ENCODE results near the gene TRMT1L. TPM values are rescaled to one million over a fixed set of nuclear protein-coding genes. Genes with fewer than 3 reads are reported as not detected.

TRMT1L gene
- total and polyA plus RNA-seq, 10 of the 15 experiments (the other 5 are each of a cell fraction or from before 2014, with no cell fraction given) = 3.5 to 35.2 (median 16.9) TPM

- H3K9me3 ChIP-seq (replicated peaks; ENCODE audit: control insufficient read depth, insufficient read depth, low read length) = no peaks in the 10 kb centered on the region; the same call in 1 of the 3 replicates
- BruUV-seq (replicated peaks) = no TSS peak
Measured at GRCh38 chr1:185105121-185105520, 51.6 kb downstream of the TRMT1L start.

More at GRCh38 chr1:185105121-185105520, 51.6 kb downstream of the TRMT1L start:
- TF ChIP-seq ZNF384 (IDR thresholded peaks at IDR 0.05; ENCODE audit: borderline replicate concordance, low read depth, low read length) (no peak), SREBF2 (IDR thresholded peaks at IDR 0.05; ENCODE audit: low read length) (no peak), RB1 (IDR thresholded peaks at IDR 0.05; ENCODE audit: borderline replicate concordance) (no peak), EED (IDR thresholded peaks at IDR 0.05; ENCODE audit: low read depth) (no peak), TAF1 (IDR thresholded peaks at IDR 0.05; ENCODE audit: borderline replicate concordance, low read depth, low read length) (no peak), JUND (IDR thresholded peaks at IDR 0.05; ENCODE audit: low read depth, low read length) (no peak), TBL1XR1 (IDR thresholded peaks at IDR 0.05; ENCODE audit: low read depth, low read length) (no peak), BCL3 (IDR thresholded peaks at IDR 0.05; ENCODE audit: borderline replicate concordance, insufficient read depth, low read depth, low read length, poor library complexity, severe bottlenecking) (no peak), SUPT20H (IDR thresholded peaks at IDR 0.05; ENCODE audit: borderline replicate concordance, control insufficient read depth, low read depth, low read length) (no peak), STAT3 (IDR thresholded peaks at IDR 0.05; ENCODE audit: low read depth, low read length) (no peak), FOXK2 (IDR thresholded peaks at IDR 0.05) (no peak), CEBPB (IDR thresholded peaks at IDR 0.05; ENCODE audit: borderline replicate concordance in 1 of 2, low read depth in 2 of 2, low read length in 2 of 2) (no peak), NR2C2 (IDR thresholded peaks at IDR 0.05; ENCODE audit: borderline replicate concordance, control insufficient read depth, insufficient read length, low read depth) (no peak), IRF5 (IDR thresholded peaks at IDR 0.05; ENCODE audit: borderline replicate concordance) (no peak), USF1 (IDR thresholded peaks at IDR 0.05; ENCODE audit: borderline replicate concordance, extremely low read length, insufficient read depth, low read depth, low read length) (no peak), HDAC2 (IDR thresholded peaks at IDR 0.05) (no peak), ATF7 (IDR thresholded peaks at IDR 0.05; ENCODE audit: low read depth) (no peak), ZSCAN29 (IDR thresholded peaks at IDR 0.05) (no peak)
- TF ChIP-seq, protein P1, sequence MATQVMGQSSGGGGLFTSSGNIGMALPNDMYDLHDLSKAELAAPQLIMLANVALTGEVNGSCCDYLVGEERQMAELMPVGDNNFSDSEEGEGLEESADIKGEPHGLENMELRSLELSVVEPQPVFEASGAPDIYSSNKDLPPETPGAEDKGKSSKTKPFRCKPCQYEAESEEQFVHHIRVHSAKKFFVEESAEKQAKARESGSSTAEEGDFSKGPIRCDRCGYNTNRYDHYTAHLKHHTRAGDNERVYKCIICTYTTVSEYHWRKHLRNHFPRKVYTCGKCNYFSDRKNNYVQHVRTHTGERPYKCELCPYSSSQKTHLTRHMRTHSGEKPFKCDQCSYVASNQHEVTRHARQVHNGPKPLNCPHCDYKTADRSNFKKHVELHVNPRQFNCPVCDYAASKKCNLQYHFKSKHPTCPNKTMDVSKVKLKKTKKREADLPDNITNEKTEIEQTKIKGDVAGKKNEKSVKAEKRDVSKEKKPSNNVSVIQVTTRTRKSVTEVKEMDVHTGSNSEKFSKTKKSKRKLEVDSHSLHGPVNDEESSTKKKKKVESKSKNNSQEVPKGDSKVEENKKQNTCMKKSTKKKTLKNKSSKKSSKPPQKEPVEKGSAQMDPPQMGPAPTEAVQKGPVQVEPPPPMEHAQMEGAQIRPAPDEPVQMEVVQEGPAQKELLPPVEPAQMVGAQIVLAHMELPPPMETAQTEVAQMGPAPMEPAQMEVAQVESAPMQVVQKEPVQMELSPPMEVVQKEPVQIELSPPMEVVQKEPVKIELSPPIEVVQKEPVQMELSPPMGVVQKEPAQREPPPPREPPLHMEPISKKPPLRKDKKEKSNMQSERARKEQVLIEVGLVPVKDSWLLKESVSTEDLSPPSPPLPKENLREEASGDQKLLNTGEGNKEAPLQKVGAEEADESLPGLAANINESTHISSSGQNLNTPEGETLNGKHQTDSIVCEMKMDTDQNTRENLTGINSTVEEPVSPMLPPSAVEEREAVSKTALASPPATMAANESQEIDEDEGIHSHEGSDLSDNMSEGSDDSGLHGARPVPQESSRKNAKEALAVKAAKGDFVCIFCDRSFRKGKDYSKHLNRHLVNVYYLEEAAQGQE (IDR thresholded peaks at IDR 0.05; ENCODE audit: low read depth, low read length) = no peak
- H3K27me3 ChIP-seq (replicated peaks in 1 of 2; ENCODE audit: control insufficient read depth in 2 of 2, insufficient read depth in 2 of 2, low read length in 1 of 2) = no peaks in the 10 kb centered on the region
- ChIA-PET RAD21 (ENCODE audit: unreplicated experiment) (no interaction called here), CTCF (no interaction called here), POLR2A (no interaction called here), SMC1A (ENCODE audit: uncharacterized antibody, unreplicated experiment) (interaction anchor here (1.5 kb wide), 1 partner anchor 25 kb away, joined by 3 read pairs; no protein-coding TSS in a partner anchor)
- intact Hi-C loops (cut with micrococcal nuclease; ENCODE audit: unreplicated experiment) = no loop called here
- ATAC-seq (no peak), DNase-seq (ENCODE audit: low read depth, low spot score) (no peak), FAIRE-seq (no peak)
- WGBS (ENCODE audit: insufficient coverage, insufficient replicate concordance, low lambda C conversion rate, missing lambda C conversion rate) = 98% methylated on average over 3 of the region's 3 CpGs
- no peak overlapping the region for H3K4me2 ChIP-seq (ENCODE audit: control insufficient read depth, insufficient read depth)
- H3K27ac ChIP-seq (ENCODE audit: control insufficient read depth, insufficient read depth) = no peak overlapping the region
- H3K4me3 ChIP-seq = no peak overlapping the region
- peaks cover 0 to 3% of the 10 kb centered on the region in 2 experiments; a peak in 1 of 4 replicates for H3K36me3 ChIP-seq (ENCODE audit: control insufficient read depth in 2 of 2, insufficient read depth in 2 of 2, low read length in 1 of 2)
- H3K4me1 ChIP-seq (ENCODE audit: control insufficient read depth, insufficient read depth, low read length) = no peaks in the 10 kb centered on the region
- in situ Hi-C loops (cut with MboI) = no loop called here
- H3K9ac ChIP-seq (ENCODE audit: control insufficient read depth, insufficient read depth, low read length) = no peak overlapping the region
- H4K20me1 ChIP-seq (ENCODE audit: control insufficient read depth, insufficient read depth) = no peaks in the 10 kb centered on the region
- H2AFZ ChIP-seq (ENCODE audit: control insufficient read depth, low read depth, low read length) = no peak overlapping the region
- H3K79me2 ChIP-seq (ENCODE audit: control insufficient read depth, insufficient read depth, low read length) = no peaks in the 10 kb centered on the region
